T-helper 1 cell treated with Interleukin-12 subunit alpha and Interleukin-12 subunit beta and Interleukin-4 antibody, amounts not matched to agents 30 μg/mL and 1 μg/mL, for 36 hours (primary cell): ENCODE results near the gene JPT1.
"Not testable (repeated sequence)": the region's sequence is repeated elsewhere in the genome, so short reads cannot be mapped to it uniquely, and the experiment has no call there.

Source experiments
- H3K27ac Mint-ChIP-seq: one replicate; pipeline ENCODE4 v1.8.0; 2021; ENCODE audit warnings: mild to moderate bottlenecking, mixed read lengths
- H3K27me3 Mint-ChIP-seq: one replicate; pipeline ENCODE4 v1.8.0; 2021; ENCODE audit warnings: low read depth, mixed read lengths
- H3K36me3 Mint-ChIP-seq: one replicate; pipeline ENCODE4 v1.8.0; 2021; ENCODE audit warnings: low read depth, mixed read lengths
- H3K4me1 Mint-ChIP-seq: one replicate; pipeline ENCODE4 v1.8.0; 2021; ENCODE audit warnings: low read depth, mixed read lengths
- H3K4me3 Mint-ChIP-seq: one replicate; pipeline ENCODE4 v1.8.0; 2021; ENCODE audit warnings: mild to moderate bottlenecking, moderate library complexity, mixed read lengths
- H3K9me3 Mint-ChIP-seq: one replicate; pipeline ENCODE4 v1.8.0; 2021; ENCODE audit warnings: mixed read lengths

Gene JPT1

GRCh38 chr17:75144816-75145512, 9.3 kb downstream of the JPT1 start:
- Mint-ChIP-seq H3K4me3 (no peak overlapping the region), H3K36me3 (peaks cover 59% of the 10 kb centered on the region), H3K27me3 (no peaks in the 10 kb centered on the region), H3K9me3 (no peaks in the 10 kb centered on the region), H3K27ac (no peak overlapping the region), H3K4me1 (peaks cover 33% of the 10 kb centered on the region)

DNA sequence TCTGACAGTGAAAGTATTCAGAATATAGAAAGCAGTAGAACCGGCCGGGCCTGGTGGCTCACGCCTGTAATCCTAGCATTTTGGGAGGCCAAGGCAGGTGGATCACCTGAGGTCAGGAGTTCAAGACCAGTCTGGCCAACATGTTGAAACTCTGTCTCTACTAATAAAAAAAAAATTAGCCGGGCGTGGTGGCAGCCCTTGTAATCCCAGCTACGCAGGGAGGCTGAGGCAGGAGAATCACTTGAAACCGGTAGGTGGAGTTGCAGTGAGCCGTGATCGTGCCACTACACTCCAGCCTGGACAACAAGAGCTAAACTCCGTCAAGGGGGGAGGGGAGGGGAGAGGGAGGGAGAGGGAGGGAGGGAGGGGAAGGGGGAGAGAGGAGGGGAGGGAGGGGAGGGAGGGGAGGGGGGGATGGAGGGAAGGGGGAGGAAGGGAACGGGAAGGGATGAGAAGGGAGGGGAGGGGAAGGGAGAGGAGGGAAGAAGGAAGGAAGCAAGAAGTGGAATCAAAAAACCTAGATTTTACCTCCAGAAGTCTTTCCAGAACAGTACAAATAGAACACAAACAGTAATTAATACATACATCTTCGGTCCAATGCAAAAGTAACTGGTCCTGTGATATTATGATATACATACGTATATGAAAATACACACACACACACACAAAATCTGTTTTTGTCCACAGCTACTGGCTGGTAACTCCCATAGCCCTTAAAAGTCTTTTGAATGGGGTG, 11.9 kb downstream of the JPT1 start:
- H3K27ac Mint-ChIP-seq, result no peak overlapping the region
- no peaks in the 10 kb centered on the region for H3K9me3 Mint-ChIP-seq
- no peak overlapping the region for H3K4me3 Mint-ChIP-seq
- no peaks in the 10 kb centered on the region for H3K27me3 Mint-ChIP-seq
- peaks cover 22% of the 10 kb centered on the region for H3K4me1 Mint-ChIP-seq
- peaks cover 42% of the 10 kb centered on the region for H3K36me3 Mint-ChIP-seq

GRCh38 chr17:75138519-75138918, 15.8 kb downstream of the JPT1 start:
- Mint-ChIP-seq H3K4me1 (peaks cover 15% of the 10 kb centered on the region), H3K4me3 (no peak overlapping the region), H3K27me3 (no peaks in the 10 kb centered on the region), H3K27ac (no peak overlapping the region), H3K36me3 (peaks cover 22% of the 10 kb centered on the region), H3K9me3 (no peaks in the 10 kb centered on the region)

DNA sequence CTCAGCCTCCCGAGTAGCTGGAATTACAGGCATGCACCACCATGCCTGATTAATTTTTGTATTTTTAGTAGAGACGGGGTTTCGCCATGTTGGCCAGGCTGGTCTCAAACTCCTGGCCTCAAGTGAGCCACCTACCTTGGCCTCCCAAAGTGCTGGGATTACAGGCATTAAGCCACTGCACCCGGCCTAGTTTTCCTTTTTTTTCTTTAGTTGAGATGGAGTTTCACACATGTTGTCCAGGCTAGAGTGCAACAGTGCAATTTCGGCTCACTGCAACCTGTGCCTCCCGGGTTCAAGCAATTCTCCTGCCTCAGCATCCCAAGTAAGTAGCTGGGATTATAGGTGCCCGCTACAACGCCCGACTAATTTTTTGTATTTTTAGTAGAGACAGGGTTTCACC, 16.6 kb downstream of the JPT1 start:
- H3K27ac Mint-ChIP-seq, H3K9me3 Mint-ChIP-seq, H3K4me3 Mint-ChIP-seq, H3K27me3 Mint-ChIP-seq: not testable (repeated sequence)
- Mint-ChIP-seq H3K36me3 (peaks cover 22% of the 10 kb centered on the region), H3K4me1 (peaks cover 15% of the 10 kb centered on the region)

GRCh38 chr17:75135946-75136345, 18.4 kb downstream of the JPT1 start:
- Mint-ChIP-seq H3K27ac (peak overlapping the region; percentile 41), H3K4me1 (peaks cover 16% of the 10 kb centered on the region), H3K4me3 (no peak overlapping the region), H3K36me3 (peaks cover 14% of the 10 kb centered on the region), H3K9me3 (no peaks in the 10 kb centered on the region), H3K27me3 (no peaks in the 10 kb centered on the region)

GRCh38 chr17:75135452-75135851, 18.9 kb downstream of the JPT1 start:
- no peaks in the 10 kb centered on the region for H3K27me3 Mint-ChIP-seq
- H3K27ac Mint-ChIP-seq, result peak overlapping the region; percentile 41
- H3K9me3 Mint-ChIP-seq, result no peaks in the 10 kb centered on the region
- H3K4me3 Mint-ChIP-seq, result no peak overlapping the region
- peaks cover 14% of the 10 kb centered on the region for H3K4me1 Mint-ChIP-seq
- peaks cover 13% of the 10 kb centered on the region for H3K36me3 Mint-ChIP-seq

DNA sequence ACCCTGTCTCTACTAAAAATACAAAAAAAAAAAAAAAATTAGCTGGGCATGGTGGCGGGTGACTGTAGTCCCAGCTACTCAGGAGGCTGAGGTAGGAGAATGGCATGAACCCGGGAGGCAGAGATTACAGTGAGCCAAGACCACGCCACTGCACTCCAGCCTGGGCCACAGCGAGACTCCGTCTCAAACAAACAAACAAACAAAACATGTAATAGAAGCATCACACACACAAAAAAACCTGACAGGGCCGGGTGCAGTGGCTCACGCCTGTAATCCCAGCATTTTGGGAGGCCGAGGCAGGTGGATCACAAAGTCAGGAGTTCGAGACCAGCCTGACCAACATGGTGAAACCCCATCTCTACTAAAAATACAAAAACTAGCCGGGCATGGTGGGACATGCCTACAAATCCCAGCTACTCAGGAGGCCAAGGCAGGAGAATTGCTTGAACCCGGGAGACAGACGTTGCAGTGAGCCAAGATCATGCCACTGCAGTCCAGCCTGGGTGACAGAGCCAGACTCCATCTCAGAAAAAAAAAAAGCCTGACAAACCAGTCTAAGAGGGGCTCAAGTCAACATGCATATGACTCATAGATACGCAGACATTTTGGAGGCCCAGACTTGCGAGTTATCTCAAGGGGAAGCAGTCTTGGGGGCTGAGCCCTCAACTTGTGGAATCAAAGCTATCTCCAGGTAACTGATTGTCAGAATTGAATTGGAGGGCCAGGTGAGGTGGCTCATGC, 20.5 kb downstream of the JPT1 start:
- not testable (repeated sequence) for H3K9me3 Mint-ChIP-seq, H3K27ac Mint-ChIP-seq, H3K27me3 Mint-ChIP-seq, H3K4me3 Mint-ChIP-seq
- H3K36me3 Mint-ChIP-seq, result peaks cover 14% of the 10 kb centered on the region
- peaks cover 14% of the 10 kb centered on the region for H3K4me1 Mint-ChIP-seq

DNA sequence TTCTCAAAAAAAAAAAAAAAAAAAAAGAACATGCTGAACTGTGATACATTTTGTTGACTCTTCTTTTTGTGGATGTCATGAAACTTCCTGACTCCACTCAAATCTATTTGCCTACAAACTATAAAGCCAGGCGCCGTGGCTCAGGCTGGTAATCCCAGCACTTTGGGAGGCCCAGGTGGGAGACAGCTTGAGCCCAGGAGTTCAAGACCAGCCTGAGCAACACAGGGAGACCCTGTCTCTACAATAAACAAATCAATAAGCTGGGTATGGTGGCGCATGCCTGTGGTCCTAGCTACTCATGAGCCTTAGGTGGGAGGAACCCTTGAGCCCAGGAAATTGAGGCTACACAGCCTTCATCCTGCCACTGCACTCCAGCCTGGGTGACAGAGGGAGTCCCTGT, 21.3 kb downstream of the JPT1 start:
- Mint-ChIP-seq H3K27me3 (no peaks in the 10 kb centered on the region), H3K4me3 (peak overlapping the region; percentile 17), H3K9me3 (no peaks in the 10 kb centered on the region), H3K27ac (peak overlapping the region; percentile 20), H3K4me1 (peaks cover 14% of the 10 kb centered on the region), H3K36me3 (peaks cover 15% of the 10 kb centered on the region)

- not testable (repeated sequence) for H3K27me3 Mint-ChIP-seq, H3K9me3 Mint-ChIP-seq
- Mint-ChIP-seq H3K4me1 (peaks cover 14% of the 10 kb centered on the region), H3K27ac (peak overlapping the region; percentile 83), H3K4me3 (peak overlapping the region; percentile 85), H3K36me3 (peaks cover 15% of the 10 kb centered on the region)
These were observed 22.0 kb downstream of the JPT1 start for GRCh38 chr17:75132018-75133000.

GRCh38 chr17:75131278-75132017, 22.9 kb downstream of the JPT1 start, which contains the start of gene NT5C:
TSS of gene NT5C (minus strand) at chr17:75131742. CDS start at chr17:75131707, 35 bp downstream.
- Mint-ChIP-seq H3K27me3 (no peaks in the 10 kb centered on the region), H3K27ac (peak within 1 kb of the TSS; percentile 84), H3K36me3 (peaks cover 15% of the 10 kb centered on the region)

GRCh38 chr17:75130632-75131277, 23.6 kb downstream of the JPT1 start:
- Mint-ChIP-seq H3K36me3 (peaks cover 12% of the 10 kb centered on the region), H3K4me3 (peak overlapping the region; percentile 90), H3K27ac (peak overlapping the region; percentile 84), H3K9me3 (no peaks in the 10 kb centered on the region), H3K27me3 (no peaks in the 10 kb centered on the region), H3K4me1 (peaks cover 21% of the 10 kb centered on the region)

More at GRCh38 chr17:75131278-75132017, 22.9 kb downstream of the JPT1 start, which contains the start of gene NT5C:
- H3K4me3 Mint-ChIP-seq, result peak within 1 kb of the TSS; percentile 90
- no peaks in the 10 kb centered on the region for H3K9me3 Mint-ChIP-seq
- peaks cover 14% of the 10 kb centered on the region for H3K4me1 Mint-ChIP-seq

DNA sequence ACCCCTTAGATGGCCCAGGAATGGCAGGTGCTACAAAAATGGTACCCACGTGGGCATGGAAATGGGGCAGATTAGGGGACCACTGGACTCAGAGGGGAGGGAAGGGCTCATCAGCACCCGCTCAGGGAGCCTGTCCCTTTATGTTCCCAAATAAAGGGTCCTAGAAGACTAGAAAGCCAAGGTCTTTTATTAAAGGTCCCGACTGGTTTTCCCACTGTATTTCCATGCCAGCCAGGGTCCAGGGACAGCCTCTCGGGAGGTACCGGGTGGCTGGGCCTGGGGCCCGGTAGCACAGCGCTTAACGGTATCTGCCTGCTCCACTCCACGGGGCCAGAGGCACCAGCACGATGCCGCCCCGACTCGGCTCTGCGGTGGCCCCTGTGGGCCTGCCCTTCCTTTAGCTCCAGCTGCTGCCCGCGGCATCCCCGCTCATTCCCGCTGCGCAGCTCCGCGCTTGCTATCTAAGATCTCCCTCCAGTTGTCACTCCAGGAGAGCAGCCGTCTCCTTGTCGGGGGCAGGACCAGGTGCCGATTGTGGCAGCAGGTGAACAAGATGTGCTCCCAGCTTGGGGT, 24.2 kb downstream of the JPT1 start:
- Mint-ChIP-seq H3K36me3 (peaks cover 12% of the 10 kb centered on the region), H3K9me3 (no peaks in the 10 kb centered on the region), H3K27me3 (no peaks in the 10 kb centered on the region), H3K4me1 (peaks cover 24% of the 10 kb centered on the region), H3K4me3 (peak overlapping the region; percentile 90), H3K27ac (peak overlapping the region; percentile 84)

GRCh38 chr17:75129576-75129975, 24.7 kb downstream of the JPT1 start:
- Mint-ChIP-seq H3K9me3 (no peaks in the 10 kb centered on the region), H3K4me1 (peaks cover 30% of the 10 kb centered on the region), H3K27ac (no peak overlapping the region), H3K27me3 (no peaks in the 10 kb centered on the region), H3K36me3 (peaks cover 18% of the 10 kb centered on the region), H3K4me3 (peak overlapping the region; percentile 62)
